H9 (cell line): Measurements from ENCODE around the gene TMEM114. TPM values are rescaled to one million over a fixed set of nuclear protein-coding genes. Genes with fewer than 3 reads are reported as not detected.

Experiments
- DNase-seq: peaks from one replicate; pipeline ENCODE4 v3.0.0-alpha.2; 2017
- H2AFZ ChIP-seq: one replicate; pipeline ENCODE4 v1.6.1; 2013; ENCODE audit warnings: mild to moderate bottlenecking, low read length, control low read depth, moderate library complexity
- H2AK5ac ChIP-seq: 2 replicates; pipeline ENCODE4 v1.6.1; 2013; ENCODE audit warnings: low read length, control low read depth, mixed read lengths; ENCODE audit not compliant: insufficient read length
- H2BK120ac ChIP-seq: one replicate; pipeline ENCODE4 v1.6.1; 2013; ENCODE audit warnings: low read depth, mild to moderate bottlenecking, low read length, control low read depth, inconsistent platforms; ENCODE audit not compliant: poor library complexity, severe bottlenecking
- H2BK12ac ChIP-seq: 2 replicates; pipeline ENCODE4 v1.6.1; 2013; ENCODE audit warnings: low read length, control low read depth, mixed read lengths, low read depth; ENCODE audit not compliant: insufficient read length
- H2BK15ac ChIP-seq: 2 replicates; pipeline ENCODE4 v1.6.1; 2013; ENCODE audit warnings: low read depth, low read length, control low read depth
- H2BK20ac ChIP-seq: one replicate; pipeline ENCODE4 v1.6.1; 2013; ENCODE audit warnings: low read depth, mild to moderate bottlenecking, low read length, control low read depth, inconsistent platforms; ENCODE audit not compliant: poor library complexity, severe bottlenecking
- H2BK5ac ChIP-seq: 2 replicates; pipeline ENCODE4 v1.6.1; 2013; ENCODE audit warnings: low read length, control low read depth, mixed read lengths; ENCODE audit not compliant: insufficient read length
- H3K14ac ChIP-seq: 2 replicates; pipeline ENCODE4 v1.6.1; 2013; ENCODE audit warnings: low read length, control low read depth; ENCODE audit not compliant: insufficient read depth
- H3K18ac ChIP-seq: 2 replicates; pipeline ENCODE4 v1.6.1; 2013; ENCODE audit warnings: low read depth, mild to moderate bottlenecking, mixed read lengths, low read length, control low read depth; ENCODE audit not compliant: insufficient read length
- H3K23ac ChIP-seq: 2 replicates; pipeline ENCODE4 v1.6.1; 2013; ENCODE audit warnings: low read length, control low read depth, mixed read lengths, low read depth; ENCODE audit not compliant: insufficient read length
- H3K23me2 ChIP-seq: 2 replicates; pipeline ENCODE4 v1.6.1; 2013; ENCODE audit warnings: low read depth, mild to moderate bottlenecking, mixed read lengths, low read length, control low read depth; ENCODE audit not compliant: insufficient read length, poor library complexity, severe bottlenecking
- H3K27ac ChIP-seq: 2 replicates; pipeline ENCODE4 v1.5.1; 2013; ENCODE audit warnings: low read length, control low read depth, mixed read lengths, low read depth; ENCODE audit not compliant: insufficient read length
- H3K27me3 ChIP-seq: 2 replicates; pipeline ENCODE4 v1.6.1; 2013; ENCODE audit warnings: low read length, control low read depth, inconsistent platforms; ENCODE audit not compliant: insufficient read depth
- H3K4ac ChIP-seq: 2 replicates; pipeline ENCODE4 v1.6.1; 2013; ENCODE audit warnings: low read depth, mild to moderate bottlenecking, control low read depth, inconsistent platforms, low read length, moderate library complexity
- H3K4me1 ChIP-seq: 2 replicates; pipeline ENCODE4 v1.6.1; 2013; ENCODE audit warnings: low read length, control low read depth, inconsistent platforms; ENCODE audit not compliant: insufficient read depth
- H3K4me2 ChIP-seq: 2 replicates; pipeline ENCODE4 v1.6.1; 2013; ENCODE audit warnings: low read length, control low read depth, mixed read lengths; ENCODE audit not compliant: insufficient read length, insufficient read depth
- H3K56ac ChIP-seq: 2 replicates; pipeline ENCODE4 v1.6.1; 2013; ENCODE audit warnings: low read depth, mild to moderate bottlenecking, mixed read lengths, low read length, control low read depth; ENCODE audit not compliant: insufficient read length
- H3K79me1 ChIP-seq: 2 replicates; pipeline ENCODE4 v1.6.1; 2013; ENCODE audit warnings: low read depth, mild to moderate bottlenecking, moderate library complexity, low read length, control low read depth, inconsistent platforms; ENCODE audit not compliant: insufficient read depth, poor library complexity, severe bottlenecking
- H3K79me2 ChIP-seq: 2 replicates; pipeline ENCODE4 v1.6.1; 2013; ENCODE audit warnings: low read length, control low read depth, inconsistent platforms; ENCODE audit not compliant: insufficient read depth
- H3K9ac ChIP-seq: 2 replicates; pipeline ENCODE4 v1.6.1; 2013; ENCODE audit warnings: low read length, control low read depth, mixed read lengths; ENCODE audit not compliant: insufficient read length; ENCODE audit errors: extremely low read depth
- H3K9me3 ChIP-seq: one replicate; pipeline ENCODE4 v1.6.1; 2013; ENCODE audit warnings: low read depth, low read length, inconsistent platforms; ENCODE audit not compliant: control insufficient read depth
- H3T11ph ChIP-seq: one replicate; pipeline ENCODE4 v1.6.1; 2013; ENCODE audit warnings: mild to moderate bottlenecking, low read length, control low read depth, inconsistent platforms
- H4K20me1 ChIP-seq: one replicate; pipeline ENCODE4 v1.6.1; 2013; ENCODE audit not compliant: control insufficient read depth, insufficient read length, insufficient read depth
- H4K5ac ChIP-seq: 2 replicates; pipeline ENCODE4 v1.6.1; 2013; ENCODE audit warnings: low read depth, mild to moderate bottlenecking, mixed read lengths, low read length, control low read depth; ENCODE audit not compliant: insufficient read length
- H4K8ac ChIP-seq: replicated peaks from 2 replicates; pipeline ENCODE4 v1.6.1; 2013; ENCODE audit warnings: low read length, control low read depth, mixed read lengths, low read depth; ENCODE audit not compliant: insufficient read length
- H4K91ac ChIP-seq: 2 replicates; pipeline ENCODE4 v1.6.1; 2013; ENCODE audit warnings: low read depth, mild to moderate bottlenecking, moderate library complexity, mixed read lengths, low read length, control low read depth; ENCODE audit not compliant: insufficient read length
- H3K27ac Mint-ChIP-seq, 3 experiments: 2 replicates in 2 of 3; 3 replicates in 1 of 3; pipeline ENCODE4 v1.8.0; 2020 to 2021; ENCODE audit warnings: mixed read lengths in 3 of 3, mild to moderate bottlenecking in 1 of 3, moderate library complexity in 1 of 3
- H3K27me3 Mint-ChIP-seq: 2 replicates; pipeline ENCODE4 v1.8.0; 2021; ENCODE audit warnings: low read depth, mild to moderate bottlenecking, moderate library complexity, mixed read lengths
- H3K36me3 Mint-ChIP-seq, 3 experiments: 2 replicates in 2 of 3; 3 replicates in 1 of 3; pipeline ENCODE4 v1.8.0; 2020 to 2021; ENCODE audit warnings: low read depth in 3 of 3, mixed read lengths in 3 of 3; ENCODE audit not compliant: insufficient read depth in 1 of 3
- H3K4me1 Mint-ChIP-seq, 2 experiments: 2 replicates each; pipeline ENCODE4 v1.8.0; 2020; ENCODE audit warnings: mixed read lengths in 2 of 2
- H3K4me3 Mint-ChIP-seq, 2 experiments: 2 replicates in 1 of 2; 3 replicates in 1 of 2; pipeline ENCODE4 v1.8.0; 2020 to 2021; ENCODE audit warnings: mild to moderate bottlenecking in 2 of 2, mixed read lengths in 2 of 2, moderate library complexity in 1 of 2
- H3K9me3 Mint-ChIP-seq, 2 experiments: 2 replicates in 1 of 2; 3 replicates in 1 of 2; pipeline ENCODE4 v1.8.0; 2020; ENCODE audit warnings: mild to moderate bottlenecking in 2 of 2, mixed read lengths in 2 of 2, moderate library complexity in 1 of 2
- CTCF ChIP-seq: fragments of 200-600 bp; sonication (generic); conservative IDR thresholded peaks from 3 replicates; pipeline ENCODE4 v1.8.0; 2021; ENCODE audit warnings: antibody characterized with exemption, mild to moderate bottlenecking
- WGBS: extraction: QIAGEN DNeasy Blood & Tissue Kit; methylation state at CpG from one replicate; pipeline ENCODE4 v1.1.7; 2013; ENCODE audit warnings: missing lambda C conversion rate, low lambda C conversion rate, mixed read lengths; ENCODE audit not compliant: insufficient read length; ENCODE audit errors: extremely low coverage; 5-methylcytosine and 5-hydroxymethylcytosine counted together
- total RNA-seq: library from RNA; stranded (reverse); gene quantifications from 2 replicates; pipeline ENCODE4 v1.2.1, GENCODE V29; 2021

The TMEM114 gene
- total RNA-seq, 1 experiment from 2014 or later: 0.33 TPM

GRCh38 chr16:8625491-8626087 lies 35.3 kb upstream of the TMEM114 start:
- DNase-seq: no peak

More at GRCh38 chr16:8625491-8626087, 35.3 kb upstream of the TMEM114 start:
- Histone ChIP-seq H2AK5ac (no peak overlapping the region), H3T11ph (no peak overlapping the region), H3K56ac (no peak overlapping the region), H3K79me1 (no peaks in the 10 kb centered on the region), H4K20me1 (no peaks in the 10 kb centered on the region), H3K4ac (no peak overlapping the region), H3K79me2 (peaks cover 8% of the 10 kb centered on the region; the same call in 1 of the 2 replicates), H3K9ac (no peak overlapping the region), H2BK15ac (no peak overlapping the region), H3K27me3 (no peaks in the 10 kb centered on the region), H3K4me2 (no peak overlapping the region), H3K9me3 (no peaks in the 10 kb centered on the region), H3K14ac (no peak overlapping the region), H2AFZ (no peak overlapping the region), H2BK5ac (no peak overlapping the region), H4K5ac (no peak overlapping the region), H2BK120ac (no peak overlapping the region), H3K23me2 (peaks cover 3% of the 10 kb centered on the region), H4K91ac (no peak overlapping the region), H3K18ac (no peak overlapping the region), H4K8ac (no peak overlapping the region), H3K23ac (no peak overlapping the region), H2BK20ac (no peak overlapping the region), H3K4me1 (no peaks in the 10 kb centered on the region), H2BK12ac (no peak overlapping the region), H3K27ac (no peak overlapping the region)
- no peak for TF ChIP-seq CTCF
- H3K4me1 Mint-ChIP-seq: peaks cover 5 to 8% of the 10 kb centered on the region in 2 experiments; a peak in 2 of 4 replicates
- H3K4me3 Mint-ChIP-seq: no peak overlapping the region
- no peaks in the 10 kb centered on the region for H3K27me3 Mint-ChIP-seq
- peaks cover 46 to 66% (median 52%) of the 10 kb centered on the region in 3 experiments for H3K36me3 Mint-ChIP-seq
- no CpG with 5 or more reads among the region's 10 CpGs for WGBS
- H3K27ac Mint-ChIP-seq: no peak overlapping the region
- no peaks in the 10 kb centered on the region for H3K9me3 Mint-ChIP-seq
